Activated naive CD8-positive, alpha-beta T cell treated with anti-CD3 and anti-CD28 coated beads, Interleukin-2, amount 10 ng/mL, durations not matched to agents 7 days and 5 days (primary cell): ENCODE results near the gene ADAMTS9. TPM values are rescaled to one million over a fixed set of nuclear protein-coding genes. Genes with fewer than 3 reads are reported as not detected.

Source experiments
- ATAC-seq: fragments of 150-1000 bp; cut with Tn5 transposase; one replicate; pipeline ENCODE4 v1.10.0; 2021; ENCODE audit warnings: low read depth, moderate library complexity
- POLR2A ChIA-PET: fragments of 350-600 bp; sonication (Branson Sonifier 250); formaldehyde crosslinking; loops from one replicate; lab custom pipeline; 2021; ENCODE audit warnings: antibody characterized with exemption; lab: Charles Lee
- DNase-seq: peaks from one replicate; pipeline ENCODE4 v3.0.0; 2021
- H3K27ac Mint-ChIP-seq: one replicate; pipeline ENCODE4 v1.8.0; 2022; ENCODE audit warnings: mild to moderate bottlenecking, mixed read lengths
- H3K27me3 Mint-ChIP-seq: one replicate; pipeline ENCODE4 v1.8.0; 2022; ENCODE audit warnings: mild to moderate bottlenecking, moderate library complexity, mixed read lengths
- H3K36me3 Mint-ChIP-seq: one replicate; pipeline ENCODE4 v1.8.0; 2021; ENCODE audit warnings: mild to moderate bottlenecking, mixed read lengths
- H3K4me1 Mint-ChIP-seq: one replicate; pipeline ENCODE4 v1.8.0; 2021; ENCODE audit warnings: mixed read lengths
- H3K4me3 Mint-ChIP-seq: one replicate; pipeline ENCODE4 v1.8.0; 2022; ENCODE audit warnings: mild to moderate bottlenecking, moderate library complexity, mixed read lengths
- H3K9me3 Mint-ChIP-seq: one replicate; pipeline ENCODE4 v1.8.0; 2021; ENCODE audit warnings: mixed read lengths
- total RNA-seq, 2 experiments: library from RNA; stranded (reverse); gene quantifications; one replicate each; pipeline ENCODE4 v1.2.3, GENCODE V29; 2021

The ADAMTS9 gene
- total RNA-seq, 2 experiments from 2014 or later = not detected

DNA sequence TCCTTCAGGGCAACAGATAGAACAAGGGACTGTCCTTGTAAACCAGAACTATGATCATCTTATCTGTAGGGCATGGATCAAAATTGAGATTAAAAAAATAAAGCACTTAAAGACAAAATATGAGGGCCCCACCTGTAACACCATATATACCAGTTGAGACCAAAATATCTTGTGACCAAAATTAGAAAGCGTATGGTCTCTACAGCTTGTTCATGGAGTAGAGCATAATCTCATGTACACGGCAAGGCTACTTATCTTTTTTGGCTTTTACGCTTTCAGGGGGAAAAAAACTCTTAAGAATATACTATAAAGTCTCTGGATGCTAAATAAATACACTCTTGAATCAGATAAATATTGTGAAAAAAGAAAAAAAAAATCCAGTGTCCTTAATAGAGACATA lies 49.3 kb downstream of the ADAMTS9 start:
- no peaks in the 10 kb centered on the region for H3K36me3 Mint-ChIP-seq

GRCh38 chr3:64634417-64634816 lies 53.4 kb downstream of the ADAMTS9 start:
- H3K36me3 Mint-ChIP-seq = no peaks in the 10 kb centered on the region
- ATAC-seq (no peak), DNase-seq (no peak)
- H3K9me3 Mint-ChIP-seq = no peaks in the 10 kb centered on the region
- no peaks in the 10 kb centered on the region for H3K4me1 Mint-ChIP-seq
- no peak overlapping the region for H3K27ac Mint-ChIP-seq
- H3K27me3 Mint-ChIP-seq = no peaks in the 10 kb centered on the region
- POLR2A ChIA-PET = no interaction called here
- no peak overlapping the region for H3K4me3 Mint-ChIP-seq

More for the DNA sequence above, 49.3 kb downstream of the ADAMTS9 start:
- Mint-ChIP-seq H3K9me3 (no peaks in the 10 kb centered on the region), H3K4me1 (no peaks in the 10 kb centered on the region), H3K4me3 (no peak overlapping the region), H3K27ac (no peak overlapping the region), H3K27me3 (no peaks in the 10 kb centered on the region)
- POLR2A ChIA-PET = no interaction called here
- ATAC-seq = no peak
- DNase-seq = no peak

GRCh38 chr3:64631951-64632350 lies 55.8 kb downstream of the ADAMTS9 start:
- no peaks in the 10 kb centered on the region for H3K27me3 Mint-ChIP-seq
- no peak overlapping the region for H3K4me3 Mint-ChIP-seq
- ATAC-seq (no peak), DNase-seq (no peak)
- no peak overlapping the region for H3K27ac Mint-ChIP-seq
- H3K9me3 Mint-ChIP-seq = no peaks in the 10 kb centered on the region
- H3K4me1 Mint-ChIP-seq = no peaks in the 10 kb centered on the region
- H3K36me3 Mint-ChIP-seq = no peaks in the 10 kb centered on the region
- POLR2A ChIA-PET = no interaction called here

DNA sequence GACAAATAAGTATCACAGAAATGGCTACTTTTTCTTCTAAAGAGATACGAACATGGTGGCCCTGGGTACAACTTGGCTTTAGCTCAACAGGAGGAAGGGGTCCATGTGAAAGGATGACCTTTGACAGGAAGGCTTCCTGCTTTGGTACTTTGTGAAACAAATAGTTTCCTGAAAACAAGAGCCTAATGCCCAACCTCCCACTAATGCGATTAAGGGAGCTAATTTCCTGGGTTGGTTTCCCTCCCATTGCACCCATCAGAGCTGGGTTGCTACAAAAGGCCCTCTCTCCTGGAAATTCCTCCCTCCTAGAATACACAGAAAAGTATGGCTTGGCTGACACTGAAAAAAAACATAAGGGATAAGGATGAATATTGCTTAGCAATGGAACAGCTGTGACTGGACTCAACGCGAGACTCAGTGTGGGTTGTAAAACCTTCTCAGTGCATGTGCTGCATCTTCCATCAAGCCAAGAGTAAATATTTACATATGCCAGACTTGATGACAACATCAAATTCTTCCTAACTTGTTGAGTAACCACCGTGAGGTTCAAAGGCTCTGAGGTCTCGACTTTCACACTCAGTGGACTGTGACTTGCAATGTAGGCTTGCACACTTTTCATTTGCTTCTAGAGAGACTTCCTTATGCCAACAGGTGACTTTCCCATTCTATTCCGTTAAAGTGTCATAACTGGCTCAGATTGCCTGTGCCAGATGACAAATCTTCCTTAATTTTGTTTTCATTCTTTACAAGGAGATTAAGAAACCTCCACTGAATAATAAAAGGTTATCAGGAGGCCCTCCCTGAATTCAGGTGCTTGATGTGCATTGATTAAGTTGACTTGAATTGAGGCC lies 60.1 kb downstream of the ADAMTS9 start:
- ATAC-seq = no peak
- H3K27me3 Mint-ChIP-seq = no peaks in the 10 kb centered on the region
- POLR2A ChIA-PET = no interaction called here
- no peak for DNase-seq
- no peaks in the 10 kb centered on the region for H3K36me3 Mint-ChIP-seq
- no peaks in the 10 kb centered on the region for H3K4me1 Mint-ChIP-seq
- peaks cover 1% of the 10 kb centered on the region for H3K9me3 Mint-ChIP-seq
- H3K4me3 Mint-ChIP-seq = no peak overlapping the region
- H3K27ac Mint-ChIP-seq = no peak overlapping the region

GRCh38 chr3:64627042-64627441 lies 60.8 kb downstream of the ADAMTS9 start:
- DNase-seq = no peak
- H3K36me3 Mint-ChIP-seq = no peaks in the 10 kb centered on the region
- no peak overlapping the region for H3K4me3 Mint-ChIP-seq
- ATAC-seq = no peak
- no peaks in the 10 kb centered on the region for H3K4me1 Mint-ChIP-seq
- no peak overlapping the region for H3K27ac Mint-ChIP-seq
- H3K9me3 Mint-ChIP-seq = peaks cover 1% of the 10 kb centered on the region
- no peaks in the 10 kb centered on the region for H3K27me3 Mint-ChIP-seq
- POLR2A ChIA-PET = no interaction called here

GRCh38 chr3:64625381-64625780 lies 62.4 kb downstream of the ADAMTS9 start:
- DNase-seq = no peak
- Mint-ChIP-seq H3K9me3 (peaks cover 1% of the 10 kb centered on the region), H3K27ac (no peak overlapping the region), H3K36me3 (no peaks in the 10 kb centered on the region), H3K4me3 (no peak overlapping the region), H3K27me3 (no peaks in the 10 kb centered on the region), H3K4me1 (no peaks in the 10 kb centered on the region)
- POLR2A ChIA-PET = no interaction called here
- ATAC-seq = no peak

DNA sequence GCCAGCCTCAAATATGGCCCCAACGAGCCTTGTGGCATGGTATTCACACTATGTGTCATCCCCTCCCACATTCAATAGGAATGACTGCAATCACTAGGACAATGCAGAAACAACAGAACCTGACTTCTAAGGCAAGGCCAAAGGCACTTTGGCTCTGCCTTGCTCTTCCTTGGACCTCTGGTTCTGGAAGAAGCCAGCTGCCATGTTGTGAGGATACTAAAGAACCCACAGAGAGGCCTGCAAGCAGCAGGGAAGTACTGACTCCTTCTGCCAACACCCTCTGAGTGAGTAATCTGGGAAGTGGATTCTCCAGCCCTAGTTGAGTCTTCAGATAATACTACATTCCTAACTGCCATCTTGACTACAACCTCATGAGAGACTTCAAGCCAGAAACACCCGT lies 64.7 kb downstream of the ADAMTS9 start:
- Mint-ChIP-seq H3K4me1 (no peaks in the 10 kb centered on the region), H3K27me3 (no peaks in the 10 kb centered on the region), H3K4me3 (no peak overlapping the region), H3K27ac (no peak overlapping the region), H3K9me3 (peaks cover 1% of the 10 kb centered on the region), H3K36me3 (no peaks in the 10 kb centered on the region)
- DNase-seq (no peak), ATAC-seq (no peak)
- POLR2A ChIA-PET = no interaction called here

DNA sequence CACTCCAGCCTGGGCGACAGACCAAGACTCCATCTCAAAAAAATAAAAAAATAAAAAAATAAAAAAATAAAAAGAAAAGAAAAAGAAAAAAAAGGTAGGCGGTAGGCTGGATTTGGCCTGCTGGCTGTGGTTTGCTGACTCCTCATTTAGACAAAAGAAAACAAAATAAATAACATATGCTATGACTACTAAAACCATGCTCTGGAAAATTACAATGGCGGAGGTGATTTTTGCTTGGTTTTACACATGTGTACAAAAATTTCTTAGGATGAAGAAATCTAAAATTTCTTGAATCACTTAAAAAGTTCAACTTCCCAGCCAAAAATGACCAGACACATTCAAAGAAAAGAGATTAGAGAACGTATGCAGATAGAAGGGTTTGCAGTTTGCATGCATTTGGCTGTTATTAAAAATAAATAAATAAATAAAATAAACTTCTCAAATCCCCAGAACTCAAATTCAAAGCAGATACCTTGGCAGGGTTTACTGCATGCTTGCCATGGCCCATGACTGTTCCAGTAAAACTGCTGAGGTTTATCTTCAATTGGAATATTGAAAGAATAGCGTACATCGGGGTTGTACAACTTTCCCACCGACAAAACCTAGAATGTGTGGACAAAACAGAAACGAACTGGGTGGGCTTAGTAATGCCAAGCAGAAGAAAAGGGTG lies 65.9 kb downstream of the ADAMTS9 start:
- peaks cover 1% of the 10 kb centered on the region for H3K9me3 Mint-ChIP-seq
- H3K36me3 Mint-ChIP-seq = no peaks in the 10 kb centered on the region
- no peak for DNase-seq
- no peak for ATAC-seq
- H3K4me3 Mint-ChIP-seq = no peak overlapping the region
- no peaks in the 10 kb centered on the region for H3K4me1 Mint-ChIP-seq
- no peak overlapping the region for H3K27ac Mint-ChIP-seq
- POLR2A ChIA-PET = no interaction called here
- H3K27me3 Mint-ChIP-seq = no peaks in the 10 kb centered on the region

- Mint-ChIP-seq H3K9me3 (peaks cover 1% of the 10 kb centered on the region), H3K27ac (no peak overlapping the region), H3K27me3 (no peaks in the 10 kb centered on the region), H3K36me3 (no peaks in the 10 kb centered on the region), H3K4me1 (no peaks in the 10 kb centered on the region), H3K4me3 (no peak overlapping the region)
- no peak for DNase-seq
- no peak for ATAC-seq
- POLR2A ChIA-PET = no interaction called here
Observed at GRCh38 chr3:64621275-64621674, 66.5 kb downstream of the ADAMTS9 start.

GRCh38 chr3:64620020-64620419 lies 67.8 kb downstream of the ADAMTS9 start:
- ATAC-seq (no peak), DNase-seq (no peak)
- no peaks in the 10 kb centered on the region for H3K36me3 Mint-ChIP-seq
- POLR2A ChIA-PET = no interaction called here
- H3K27ac Mint-ChIP-seq = no peak overlapping the region
- no peak overlapping the region for H3K4me3 Mint-ChIP-seq
- H3K9me3 Mint-ChIP-seq = peaks cover 1% of the 10 kb centered on the region
- no peaks in the 10 kb centered on the region for H3K27me3 Mint-ChIP-seq
- H3K4me1 Mint-ChIP-seq = no peaks in the 10 kb centered on the region

GRCh38 chr3:64619216-64619615 lies 68.6 kb downstream of the ADAMTS9 start:
- Mint-ChIP-seq H3K9me3 (peaks cover 1% of the 10 kb centered on the region), H3K4me1 (no peaks in the 10 kb centered on the region), H3K27ac (no peak overlapping the region), H3K36me3 (no peaks in the 10 kb centered on the region), H3K4me3 (no peak overlapping the region), H3K27me3 (no peaks in the 10 kb centered on the region)
- no peak for ATAC-seq
- DNase-seq = no peak
- POLR2A ChIA-PET = no interaction called here

DNA sequence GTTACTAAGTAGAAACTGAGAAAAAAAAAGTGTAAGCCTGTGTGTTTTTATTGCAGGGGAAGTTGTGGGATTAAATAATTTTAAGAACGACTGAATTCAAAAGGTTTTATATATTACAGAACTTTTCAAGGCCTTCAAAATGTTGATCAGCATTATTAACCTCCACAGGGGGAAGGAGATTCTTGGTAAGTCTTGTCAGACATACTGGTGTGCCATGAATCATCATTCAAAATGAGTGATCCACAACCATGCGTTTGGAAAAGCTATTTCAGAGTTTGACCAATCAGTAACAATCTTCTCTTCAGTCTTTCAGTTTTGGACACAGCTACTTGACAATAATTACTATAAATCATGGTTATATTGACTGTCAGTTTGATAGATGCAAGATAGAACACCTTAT lies 70.2 kb downstream of the ADAMTS9 start:
- no peaks in the 10 kb centered on the region for H3K9me3 Mint-ChIP-seq
- DNase-seq (no peak), ATAC-seq (no peak)
- no peak overlapping the region for H3K4me3 Mint-ChIP-seq
- no peaks in the 10 kb centered on the region for H3K4me1 Mint-ChIP-seq
- H3K36me3 Mint-ChIP-seq = no peaks in the 10 kb centered on the region
- no peaks in the 10 kb centered on the region for H3K27me3 Mint-ChIP-seq
- POLR2A ChIA-PET = no interaction called here
- H3K27ac Mint-ChIP-seq = no peak overlapping the region

DNA sequence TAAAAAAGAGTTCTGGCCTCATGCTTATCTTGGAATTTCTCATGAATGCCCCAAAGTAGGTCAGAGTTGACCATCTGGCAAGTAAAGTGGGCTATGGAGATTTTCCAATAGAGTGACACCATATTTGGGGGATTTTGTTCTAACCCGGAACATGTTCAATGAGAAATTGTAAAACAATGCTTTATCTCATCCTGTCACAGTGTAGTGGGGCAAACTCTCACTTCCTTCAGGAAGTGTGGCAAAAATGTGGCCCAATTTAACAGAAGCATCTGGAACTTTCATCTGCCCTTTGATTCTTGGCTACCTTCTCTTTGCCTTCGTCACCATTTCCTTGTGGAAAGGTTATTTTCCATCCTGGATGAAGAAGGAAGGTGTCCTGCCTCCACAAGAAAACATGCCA lies 70.8 kb downstream of the ADAMTS9 start:
- POLR2A ChIA-PET = no interaction called here

GRCh38 chr3:64612916-64613526 lies 74.8 kb downstream of the ADAMTS9 start:
- H3K36me3 Mint-ChIP-seq = no peaks in the 10 kb centered on the region
- DNase-seq (no peak), ATAC-seq (no peak)
- POLR2A ChIA-PET = no interaction called here
- H3K27me3 Mint-ChIP-seq = no peaks in the 10 kb centered on the region
- H3K9me3 Mint-ChIP-seq = no peaks in the 10 kb centered on the region
- H3K4me1 Mint-ChIP-seq = no peaks in the 10 kb centered on the region
- no peak overlapping the region for H3K27ac Mint-ChIP-seq
- H3K4me3 Mint-ChIP-seq = no peak overlapping the region

More for the DNA sequence above, 70.8 kb downstream of the ADAMTS9 start:
- Mint-ChIP-seq H3K4me3 (no peak overlapping the region), H3K27ac (no peak overlapping the region), H3K27me3 (no peaks in the 10 kb centered on the region), H3K9me3 (no peaks in the 10 kb centered on the region), H3K36me3 (no peaks in the 10 kb centered on the region), H3K4me1 (no peaks in the 10 kb centered on the region)
- DNase-seq (no peak), ATAC-seq (no peak)
